Endothelial cell of umbilical vein (primary cell): ENCODE measurements around the gene ENOPH1. TPM values are rescaled to one million over a fixed set of nuclear protein-coding genes. Genes with fewer than 3 reads are reported as not detected.
"Not testable (repeated sequence)": the region's sequence is repeated elsewhere in the genome, so short reads cannot be mapped to it uniquely, and the experiment has no call there.

Source experiments
- BruUV-seq: library from RNA; stranded (reverse); fragments of 400-500 nt; replicated peaks from 2 replicates; lab custom pipeline; 2021; lab: Mats Ljungman, UMichigan
- CTCF ChIA-PET: fragments of 300-600, 350-600 bp; sonication (Branson Sonifier 250); formaldehyde crosslinking; loops from one replicate; lab custom pipeline; 2021; ENCODE audit warnings: antibody characterized with exemption, inconsistent platforms; lab: Charles Lee
- POLR2A ChIA-PET: fragments of 300-600, 350-600 bp; sonication (Branson Sonifier 250); formaldehyde crosslinking; loops from one replicate; lab custom pipeline; 2021; ENCODE audit warnings: antibody characterized with exemption, inconsistent platforms; lab: Charles Lee
- DNase-seq: peaks from one replicate; pipeline ENCODE4 v3.0.0-alpha.2; 2011; ENCODE audit warnings: low read depth, low spot score
- FAIRE-seq: peaks from 2 replicates; lab custom pipeline; 2011; peaks lifted over from hg19 to GRCh38; lab: Jason Lieb, UNC
- H2AFZ ChIP-seq: 2 replicates; pipeline ENCODE4 v1.6.0; 2012; ENCODE audit warnings: low read depth, low read length, control low read depth, inconsistent platforms
- H3K27ac ChIP-seq: 2 replicates; pipeline ENCODE4 v1.5.1; 2011; ENCODE audit warnings: low read depth, mild to moderate bottlenecking, control low read depth, low read length, moderate library complexity; ENCODE audit not compliant: insufficient read depth
- H3K27me3 ChIP-seq, 2 experiments: 2 replicates each; pipeline versions ENCODE4 v1.6.0 to v1.6.1; 2011; ENCODE audit warnings: low read length in 2 of 2, mixed read lengths in 1 of 2; ENCODE audit not compliant: control insufficient read depth in 2 of 2, insufficient read depth in 2 of 2
- H3K36me3 ChIP-seq, 2 experiments: 2 replicates in 1 of 2; 3 replicates in 1 of 2; pipeline ENCODE4 v1.5.1; 2011; ENCODE audit warnings: low read length in 2 of 2, mild to moderate bottlenecking in 1 of 2, moderate library complexity in 1 of 2; ENCODE audit not compliant: control insufficient read depth in 2 of 2, insufficient read depth in 2 of 2; ENCODE audit errors: extremely low read depth in 1 of 2
- H3K4me1 ChIP-seq: 3 replicates; pipeline ENCODE4 v1.5.1; 2011; ENCODE audit warnings: mild to moderate bottlenecking, low read length; ENCODE audit not compliant: control insufficient read depth, insufficient read depth; ENCODE audit errors: extremely low read depth
- H3K4me2 ChIP-seq: 2 replicates; pipeline ENCODE4 v1.6.1; 2011; ENCODE audit warnings: low read length, control low read depth, mixed read lengths; ENCODE audit not compliant: insufficient read depth
- H3K4me3 ChIP-seq, 3 experiments: fragments of 200-600 bp in 1 of 3; sonication (generic), shearing (Covaris generic) in 1 of 3; replicated peaks in 1 of 3; 2 replicates each; pipeline ENCODE4 v1.5.1; 2011 to 2016; ENCODE audit warnings: control low read depth in 3 of 3, low read length in 3 of 3, mild to moderate bottlenecking in 2 of 3, inconsistent platforms in 1 of 3, low read depth in 1 of 3, moderate library complexity in 1 of 3; ENCODE audit not compliant: insufficient read depth in 1 of 3
- H3K79me2 ChIP-seq: 2 replicates; pipeline ENCODE4 v1.6.0; 2012; ENCODE audit warnings: low read length, inconsistent platforms; ENCODE audit not compliant: control insufficient read depth, insufficient read depth
- H3K9ac ChIP-seq: replicated peaks from 2 replicates; pipeline ENCODE3; 2011; ENCODE audit warnings: low read length, control low read depth; ENCODE audit not compliant: insufficient read depth; ENCODE audit errors: extremely low read depth
- H3K9me1 ChIP-seq: replicated peaks from 3 replicates; pipeline ENCODE4 v1.6.0; 2011; ENCODE audit warnings: mild to moderate bottlenecking, low read length; ENCODE audit not compliant: control insufficient read depth, insufficient read depth; ENCODE audit errors: extremely low read depth
- H3K9me3 ChIP-seq: replicated peaks from 2 replicates; pipeline ENCODE4 v1.5.1; 2012; ENCODE audit warnings: low read length, inconsistent platforms; ENCODE audit not compliant: control insufficient read depth, insufficient read depth
- H4K20me1 ChIP-seq: replicated peaks from 2 replicates; pipeline ENCODE3; 2011; ENCODE audit warnings: mild to moderate bottlenecking, low read length; ENCODE audit not compliant: control insufficient read depth, insufficient read depth; ENCODE audit errors: extremely low read depth
- CTCF ChIP-seq, 2 donors: IDR thresholded peaks; 1 replicate in 1 of 2; 2 replicates in 1 of 2; pipeline ENCODE4 v1.5.1; 2011; ENCODE audit warnings: low read length in 2 of 2, mild to moderate bottlenecking in 2 of 2, moderate library complexity in 2 of 2, control low read depth in 1 of 2, inconsistent platforms in 1 of 2, low read depth in 1 of 2; ENCODE audit not compliant: insufficient read depth in 1 of 2; ENCODE audit errors: extremely low read depth in 1 of 2
- EZH2 ChIP-seq: IDR thresholded peaks from 2 replicates; pipeline ENCODE4 v1.6.1; 2012; ENCODE audit warnings: borderline replicate concordance, low read depth, mild to moderate bottlenecking, moderate library complexity, low read length, inconsistent platforms; ENCODE audit not compliant: severe bottlenecking
- FOS ChIP-seq: IDR thresholded peaks from 2 replicates; pipeline ENCODE4 v1.6.1; 2011; ENCODE audit warnings: mild to moderate bottlenecking, low read length, moderate library complexity, borderline replicate concordance; ENCODE audit not compliant: insufficient read depth
- GATA2 ChIP-seq: IDR thresholded peaks from 2 replicates; pipeline ENCODE4 v1.7.0; 2011; ENCODE audit warnings: low read depth, mild to moderate bottlenecking, moderate library complexity, mixed read lengths, low read length; ENCODE audit not compliant: insufficient read length, insufficient read depth
- JUN ChIP-seq: IDR thresholded peaks from 2 replicates; pipeline ENCODE4 v1.6.1; 2011; ENCODE audit warnings: borderline replicate concordance, low read depth; ENCODE audit not compliant: insufficient read length, insufficient read depth
- MYC ChIP-seq: IDR thresholded peaks from one replicate; pipeline ENCODE4 v1.6.1; 2011; ENCODE audit warnings: mild to moderate bottlenecking, low read depth, low read length
- POLR2A ChIP-seq: IDR thresholded peaks from 2 replicates; pipeline ENCODE4 v1.6.1; 2012; ENCODE audit warnings: low read depth, mild to moderate bottlenecking, control low read depth, low read length
- POLR2AphosphoS5 ChIP-seq: IDR thresholded peaks from 2 replicates; pipeline ENCODE4 v1.6.1; 2012; ENCODE audit warnings: low read depth, mild to moderate bottlenecking, control low read depth, low read length, moderate library complexity; ENCODE audit not compliant: insufficient read depth
- dilution Hi-C: fragments of 300-500 bp; cut with MboI; formaldehyde crosslinking; loops from one replicate; pipeline ENCODE4 v1.15.0; 2019; ENCODE audit warnings: low sequenced_read_pairs; ENCODE audit not compliant: extremely low pct_ligation_motif_present
- intact Hi-C: fragments of 100-400 bp; cut with micrococcal nuclease; formaldehyde crosslinking; loops from one replicate; pipeline ENCODE4 v1.10.0; 2022
- polyA plus RNA-seq, 4 experiments: library from polyadenylated mRNA; depleted of rRNA in 3 of 4; stranded (reverse) in 3 of 4; unstranded in 1 of 4; fragments of >200 nt; gene quantifications; 2 replicates each; pipeline versions ENCODE4 v1.2.1 to v1.2.3, GENCODE V29; 2011 to 2012; ENCODE audit warnings: missing spikeins in 1 of 4
- total RNA-seq: library from RNA; stranded (reverse); gene quantifications from 2 replicates; pipeline ENCODE4 v1.2.3, GENCODE V29; 2021
- TF ChIP-seq, protein P1 (sequence below): IDR thresholded peaks from 2 replicates; pipeline ENCODE4 v1.6.1; 2011; ENCODE audit not compliant: insufficient read depth, insufficient read length

ENOPH1 gene
- total and polyA plus RNA-seq, 2 donors (not counting 3 experiments of a cell fraction or from before 2014, with no cell fraction given), result 11.1 to 35.0 TPM

- no peak for DNase-seq
- Histone ChIP-seq H3K4me3 (no peak overlapping the region), H3K4me1 (no peaks in the 10 kb centered on the region), H3K36me3 (no peaks in the 10 kb centered on the region), H3K79me2 (no peaks in the 10 kb centered on the region), H3K9ac (no peak overlapping the region), H4K20me1 (no peaks in the 10 kb centered on the region), H2AFZ (no peak overlapping the region), H3K9me3 (no peaks in the 10 kb centered on the region), H3K27me3 (no peaks in the 10 kb centered on the region), H3K27ac (no peak overlapping the region), H3K9me1 (no peaks in the 10 kb centered on the region), H3K4me2 (no peak overlapping the region)
- FAIRE-seq, result no peak
- dilution Hi-C loops (no loop called here), intact Hi-C loops (no loop called here)
- POLR2A ChIA-PET, result interaction anchor here (0.9 kb wide), 1 partner anchor 9 kb away, joined by 3 read pairs; the partner anchor contains the start of gene HNRNPD
- CTCF ChIA-PET, result no interaction called here
- no TSS peak for BruUV-seq
- TF ChIP-seq POLR2A, result no peak
- TF ChIP-seq, protein P1, sequence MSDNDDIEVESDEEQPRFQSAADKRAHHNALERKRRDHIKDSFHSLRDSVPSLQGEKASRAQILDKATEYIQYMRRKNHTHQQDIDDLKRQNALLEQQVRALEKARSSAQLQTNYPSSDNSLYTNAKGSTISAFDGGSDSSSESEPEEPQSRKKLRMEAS, result no peak
- no peak for TF ChIP-seq EZH2
- no peak for TF ChIP-seq FOS
- TF ChIP-seq MYC, result no peak
- no peak for TF ChIP-seq GATA2
- TF ChIP-seq POLR2AphosphoS5, result no peak
- no peak for TF ChIP-seq JUN
- TF ChIP-seq CTCF (IDR thresholded peaks at IDR 0.05; ENCODE audit: extremely low read depth in 1 of 2, insufficient read depth in 1 of 2, low read depth in 1 of 2, low read length in 2 of 2), result no peak
Observed at GRCh38 chr4:82382751-82383150, 47.6 kb upstream of the ENOPH1 start.

- H3K27me3 ChIP-seq, FAIRE-seq, H3K9me3 ChIP-seq, dilution Hi-C loops, DNase-seq, H3K79me2 ChIP-seq, H3K9me1 ChIP-seq, intact Hi-C loops, H3K36me3 ChIP-seq, H3K4me3 ChIP-seq, BruUV-seq, H3K4me1 ChIP-seq, H4K20me1 ChIP-seq, H3K27ac ChIP-seq, H2AFZ ChIP-seq, H3K4me2 ChIP-seq, H3K9ac ChIP-seq, POLR2A ChIA-PET: not testable (repeated sequence)
- CTCF ChIA-PET, result interaction anchor here (0.7 kb wide), 1 partner anchor 42 kb away, joined by 3 read pairs; no protein-coding TSS in a partner anchor
Observed at GRCh38 chr4:82386312-82386711, 44.1 kb upstream of the ENOPH1 start.
